Sigmoid colon (tissue), 7 donors: Measurements from ENCODE around the gene KCTD15. TPM values are rescaled to one million over a fixed set of nuclear protein-coding genes. Genes with fewer than 3 reads are reported as not detected.

Experiments
- DNase-seq: peaks from one replicate; pipeline ENCODE4 v3.0.0-alpha.2; 2019
- H3K27ac ChIP-seq, 4 donors: fragments of 200-600 bp; sonication (generic); one replicate each; pipeline ENCODE4 v1.5.1; 2016 to 2019; ENCODE audit warnings: mild to moderate bottlenecking in 1 of 4
- H3K27me3 ChIP-seq, 3 donors: fragments of 200-600 bp; sonication (generic); one replicate each; pipeline ENCODE4 v1.5.1; 2019; ENCODE audit warnings: mild to moderate bottlenecking in 1 of 3
- H3K36me3 ChIP-seq, 4 donors: fragments of 200-600 bp; sonication (generic); one replicate each; pipeline ENCODE4 v1.5.1; 2016 to 2019
- H3K4me1 ChIP-seq, 4 donors: fragments of 200-600 bp; sonication (generic); one replicate each; pipeline ENCODE4 v1.5.1; 2017 to 2019
- H3K4me3 ChIP-seq, 4 donors: fragments of 200-600 bp; sonication (generic); one replicate each; pipeline ENCODE4 v1.5.1; 2017 to 2019; ENCODE audit warnings: mild to moderate bottlenecking in 2 of 4, moderate library complexity in 1 of 4
- H3K9me3 ChIP-seq, 4 donors: fragments of 200-600 bp in 3 of 4; sonication (generic) in 3 of 4; one replicate each; pipeline versions ENCODE4 v1.5.1 to v1.6.1; 2013 to 2019
- CTCF ChIP-seq, 4 experiments: fragments of 450-650 bp in 3 of 4; fragments of 200-600 bp in 1 of 4; IDR thresholded peaks; one replicate each; pipeline ENCODE4 v1.5.1; 2016 to 2019; ENCODE audit warnings: antibody characterized with exemption in 4 of 4, mild to moderate bottlenecking in 3 of 4, moderate library complexity in 2 of 4
- EP300 ChIP-seq, 4 donors: sonication (generic); formaldehyde crosslinking; IDR thresholded peaks; one replicate each; pipeline ENCODE4 v1.6.1; 2017; ENCODE audit warnings: antibody characterized with exemption in 4 of 4
- POLR2A ChIP-seq, 2 donors: fragments of 450-650 bp; IDR thresholded peaks; one replicate each; pipeline ENCODE4 v1.6.1; 2016; ENCODE audit warnings: antibody characterized with exemption in 2 of 2, mild to moderate bottlenecking in 2 of 2, moderate library complexity in 2 of 2
- POLR2AphosphoS5 ChIP-seq, 4 donors: sonication (generic); formaldehyde crosslinking; IDR thresholded peaks; one replicate each; pipeline ENCODE4 v1.6.1; 2017; ENCODE audit warnings: antibody characterized with exemption in 4 of 4
- WGBS, 2 donors: extraction: QIAGEN DNeasy Blood & Tissue Kit; methylation state at CpG; one replicate each; pipeline ENCODE4 v1.1.7; 2013; 5-methylcytosine and 5-hydroxymethylcytosine counted together
- intact Hi-C: fragments of 100-400 bp; cut with DNase I; formaldehyde crosslinking; loops from one replicate; pipeline ENCODE4 v1.15.1; 2023
- polyA plus RNA-seq, 3 donors: library from polyadenylated mRNA; stranded (reverse); fragments of 200-250 nt; gene quantifications; one replicate each; pipeline ENCODE4 v1.2.3, GENCODE V29; 2013
- total RNA-seq, 4 donors: library from RNA; depleted of rRNA; stranded (reverse); fragments of >200 nt; gene quantifications; one replicate each; pipeline ENCODE4 v1.1.0, GENCODE V29; 2016
- donor health status: healthy with polysubstance abuse.
- donor health status: Bipolar disorder and iron deficiency.
- donor health status: healthy.

Gene KCTD15
- total and polyA plus RNA-seq, 7 donors: 3.0 to 132 (median 52.8) TPM

DNA sequence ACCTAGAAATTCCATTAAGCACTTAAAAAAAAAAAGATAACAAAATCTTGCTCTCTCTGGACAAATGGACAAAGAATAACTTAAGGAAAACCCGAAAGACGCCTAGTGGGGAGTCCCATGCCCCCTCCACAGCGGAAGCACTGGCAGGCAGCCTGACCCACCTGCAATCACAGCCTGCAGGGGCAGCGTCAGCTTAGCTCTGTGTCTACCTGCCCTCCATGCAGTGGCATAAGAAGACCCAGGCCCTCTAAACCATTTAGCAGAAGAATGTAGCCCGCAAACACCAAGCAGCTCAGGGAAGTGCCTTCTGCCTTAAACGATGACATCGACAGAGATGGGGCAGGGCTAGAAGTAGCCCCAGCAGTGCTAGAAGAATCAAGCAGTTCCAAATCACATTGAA lies 36.0 kb downstream of the KCTD15 start:
- H3K36me3 ChIP-seq: no peaks in the 10 kb centered on the region
- no peaks in the 10 kb centered on the region for H3K27me3 ChIP-seq
- H3K27ac ChIP-seq: no peak overlapping the region
- DNase-seq: no peak
- no peaks in the 10 kb centered on the region for H3K4me1 ChIP-seq
- no peaks in the 10 kb centered on the region for H3K9me3 ChIP-seq
- no peak overlapping the region for H3K4me3 ChIP-seq
- WGBS, 2 donors: 62 to 63% methylated on average over 7 of the region's 7 CpGs
- no peak for TF ChIP-seq POLR2A (IDR thresholded peaks at IDR 0.05)
- TF ChIP-seq EP300 (IDR thresholded peaks at IDR 0.05): no peak
- no peak for TF ChIP-seq CTCF (IDR thresholded peaks at IDR 0.05)
- no peak for TF ChIP-seq POLR2AphosphoS5 (IDR thresholded peaks at IDR 0.05)
- intact Hi-C loops: no loop called here

GRCh38 chr19:33840382-33840781 lies 43.7 kb downstream of the KCTD15 start:
- Histone ChIP-seq H3K27me3 (peaks cover 0 to 8% (median 0%) of the 10 kb centered on the region in 3 donors), H3K4me3 (no peak overlapping the region), H3K4me1 (no peaks in the 10 kb centered on the region), H3K9me3 (no peaks in the 10 kb centered on the region), H3K36me3 (no peaks in the 10 kb centered on the region), H3K27ac (no peak overlapping the region)
- no peak for TF ChIP-seq POLR2A (IDR thresholded peaks at IDR 0.05)
- TF ChIP-seq POLR2AphosphoS5 (IDR thresholded peaks at IDR 0.05): no peak
- TF ChIP-seq EP300 (IDR thresholded peaks at IDR 0.05): no peak
- no peak for TF ChIP-seq CTCF (IDR thresholded peaks at IDR 0.05)
- 78 to 87% methylated on average over 4 of the region's 4 CpGs for WGBS, 2 donors
- no peak for DNase-seq
- intact Hi-C loops: no loop called here

DNA sequence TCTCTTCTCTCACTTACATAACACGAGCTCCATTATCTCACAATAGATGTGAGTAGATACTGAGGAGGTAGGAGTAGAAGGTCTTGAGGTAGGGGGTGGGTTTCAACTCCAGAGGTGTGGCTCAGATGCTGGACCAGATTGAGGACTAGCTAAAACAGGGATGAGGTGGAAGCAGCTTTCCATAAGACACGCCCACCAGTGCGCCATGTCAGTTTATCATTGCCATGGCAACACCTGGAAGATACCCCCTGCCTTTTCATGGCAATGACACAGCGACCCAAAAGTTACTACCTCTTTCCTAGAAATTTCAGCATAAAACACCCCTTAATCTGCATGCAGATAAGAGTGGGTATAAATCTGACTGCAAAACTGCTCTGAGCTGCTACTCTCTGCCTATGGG lies 44.1 kb downstream of the KCTD15 start:
- no peak for TF ChIP-seq CTCF (IDR thresholded peaks at IDR 0.05)
- TF ChIP-seq POLR2A (IDR thresholded peaks at IDR 0.05): no peak
- no peak for TF ChIP-seq EP300 (IDR thresholded peaks at IDR 0.05)
- no peak for TF ChIP-seq POLR2AphosphoS5 (IDR thresholded peaks at IDR 0.05)
- H3K36me3 ChIP-seq: no peaks in the 10 kb centered on the region
- H3K27me3 ChIP-seq: peaks cover 0 to 8% (median 0%) of the 10 kb centered on the region in 3 donors
- no peak overlapping the region for H3K27ac ChIP-seq
- H3K4me1 ChIP-seq: no peaks in the 10 kb centered on the region
- 67 to 77% methylated on average over 4 of the region's 4 CpGs for WGBS, 2 donors
- no peak overlapping the region for H3K4me3 ChIP-seq
- DNase-seq: no peak
- intact Hi-C loops: no loop called here
- H3K9me3 ChIP-seq: no peaks in the 10 kb centered on the region

- Histone ChIP-seq H3K4me3 (no peak overlapping the region), H3K4me1 (no peaks in the 10 kb centered on the region), H3K9me3 (no peaks in the 10 kb centered on the region), H3K27ac (no peak overlapping the region), H3K27me3 (peaks cover 0 to 8% (median 0%) of the 10 kb centered on the region in 3 donors), H3K36me3 (no peaks in the 10 kb centered on the region)
- 74 to 86% methylated on average over 5 of the region's 5 CpGs for WGBS, 2 donors
- intact Hi-C loops: no loop called here
- no peak for DNase-seq
- no peak for TF ChIP-seq CTCF (IDR thresholded peaks at IDR 0.05)
- TF ChIP-seq EP300 (IDR thresholded peaks at IDR 0.05): no peak
- no peak for TF ChIP-seq POLR2AphosphoS5 (IDR thresholded peaks at IDR 0.05)
- TF ChIP-seq POLR2A (IDR thresholded peaks at IDR 0.05): no peak
These were observed 45.0 kb downstream of the KCTD15 start for GRCh38 chr19:33841685-33842084.

- TF ChIP-seq CTCF (IDR thresholded peaks at IDR 0.05): no peak
- TF ChIP-seq EP300 (IDR thresholded peaks at IDR 0.05): no peak
- no peak for TF ChIP-seq POLR2A (IDR thresholded peaks at IDR 0.05)
- TF ChIP-seq POLR2AphosphoS5 (IDR thresholded peaks at IDR 0.05): no peak
These were observed 47.8 kb downstream of the KCTD15 start for GRCh38 chr19:33844478-33844877.

More at GRCh38 chr19:33844478-33844877, 47.8 kb downstream of the KCTD15 start:
- H3K4me1 ChIP-seq: no peaks in the 10 kb centered on the region
- H3K9me3 ChIP-seq: no peaks in the 10 kb centered on the region
- WGBS, 2 donors: 77% methylated on average over 3 of the region's 3 CpGs
- H3K4me3 ChIP-seq: no peak overlapping the region
- no peak overlapping the region for H3K27ac ChIP-seq
- intact Hi-C loops: no loop called here
- no peak for DNase-seq
- H3K27me3 ChIP-seq: peaks cover 0 to 8% (median 0%) of the 10 kb centered on the region in 3 donors
- no peaks in the 10 kb centered on the region for H3K36me3 ChIP-seq
